ENCODE data around the gene FAM170A. TPM values are rescaled to one million over a fixed set of nuclear protein-coding genes. Genes with fewer than 3 reads are reported as not detected.

Gene FAM170A
- total RNA-seq (ENCODE audit: low replicate concordance), result not detected in 2 replicates

GRCh38 chr5:119629339-119629738, at the start of gene FAM170A:
Gene FAM170A (plus strand): TSS chr5:119629558. CDS start chr5:119629769, 211 bp downstream.
- H3K36me3 Mint-ChIP-seq, result peaks cover 2% of the 10 kb centered on the region
- Histone ChIP-seq H2AFZ (replicated peaks) (no peak within 1 kb of the TSS), H3F3A (ENCODE audit: low read depth) (no peaks in the 10 kb centered on the region), H3K4me1 (no peaks in the 10 kb centered on the region), H3K36me3 (no peaks in the 10 kb centered on the region), H3K4me2 (no peak within 1 kb of the TSS), H4K20me1 (ENCODE audit: low read depth) (no peaks in the 10 kb centered on the region), H3K27ac (no peak within 1 kb of the TSS), H3K9me3 (ENCODE audit: low read depth) (no peaks in the 10 kb centered on the region), H3K27me3 (no peaks in the 10 kb centered on the region), H3K9ac (no peak within 1 kb of the TSS), H3K4me3 (no peak within 1 kb of the TSS), H3K79me2 (ENCODE audit: low read depth) (no peaks in the 10 kb centered on the region)
- peaks cover 9% of the 10 kb centered on the region for H3K9me3 Mint-ChIP-seq
- DNase-seq (ENCODE audit: low spot score), result no peak
- H3K27me3 Mint-ChIP-seq (ENCODE audit: insufficient read depth, low read depth), result no peaks in the 10 kb centered on the region
- no peaks in the 10 kb centered on the region for H3K4me1 Mint-ChIP-seq
- TF ChIP-seq CTCF (IDR thresholded peaks at IDR 0.05), result no peak
- no peak for TF ChIP-seq EZH2 (IDR thresholded peaks at IDR 0.05)
- no peak for TF ChIP-seq EZH2phosphoT487 (IDR thresholded peaks at IDR 0.05)
- no peak within 1 kb of the TSS for H3K4me3 Mint-ChIP-seq
- H3K27ac Mint-ChIP-seq, result no peak within 1 kb of the TSS

GRCh38 chr5:119582987-119583386, 46.4 kb upstream of the FAM170A start:
- H3K79me2 ChIP-seq (ENCODE audit: low read depth), result no peaks in the 10 kb centered on the region
- peak; percentile 86 for DNase-seq (ENCODE audit: low spot score)
- H3K4me3 ChIP-seq, result no peak overlapping the region
- peaks cover under 1% of the 10 kb centered on the region for H3K9me3 Mint-ChIP-seq
- H3K9ac ChIP-seq, result no peak overlapping the region
- H3K4me2 ChIP-seq, result no peak overlapping the region
- peaks cover 26% of the 10 kb centered on the region for H3K4me1 Mint-ChIP-seq
- peaks cover 3% of the 10 kb centered on the region for H3K27me3 Mint-ChIP-seq (ENCODE audit: insufficient read depth, low read depth)
- peaks cover 51% of the 10 kb centered on the region for H3F3A ChIP-seq (ENCODE audit: low read depth)
- no peaks in the 10 kb centered on the region for H3K9me3 ChIP-seq (ENCODE audit: low read depth)
- peaks cover 50% of the 10 kb centered on the region for H3K4me1 ChIP-seq
- H3K4me3 Mint-ChIP-seq, result no peak overlapping the region
- no peak overlapping the region for H3K27ac Mint-ChIP-seq
- peak overlapping the region; percentile 11 for H3K27ac ChIP-seq
- no peaks in the 10 kb centered on the region for H3K36me3 Mint-ChIP-seq
- H3K36me3 ChIP-seq, result no peaks in the 10 kb centered on the region
- no peak overlapping the region for H2AFZ ChIP-seq (replicated peaks)
- TF ChIP-seq EZH2phosphoT487 (IDR thresholded peaks at IDR 0.05), result no peak
- TF ChIP-seq CTCF (IDR thresholded peaks at IDR 0.05), result peak; percentile 58
- no peak for TF ChIP-seq EZH2 (IDR thresholded peaks at IDR 0.05)
- H4K20me1 ChIP-seq (ENCODE audit: low read depth), result no peaks in the 10 kb centered on the region
- no peaks in the 10 kb centered on the region for H3K27me3 ChIP-seq

- no peaks in the 10 kb centered on the region for H4K20me1 ChIP-seq (ENCODE audit: low read depth)
- no peak overlapping the region for H3K4me2 ChIP-seq
- DNase-seq (ENCODE audit: low spot score), result no peak
- Mint-ChIP-seq H3K36me3 (no peaks in the 10 kb centered on the region), H3K27me3 (ENCODE audit: insufficient read depth, low read depth) (peaks cover 3% of the 10 kb centered on the region), H3K4me1 (peaks cover 26% of the 10 kb centered on the region), H3K27ac (no peak overlapping the region), H3K4me3 (no peak overlapping the region), H3K9me3 (peaks cover 2% of the 10 kb centered on the region)
- no peaks in the 10 kb centered on the region for H3K36me3 ChIP-seq
- no peaks in the 10 kb centered on the region for H3K79me2 ChIP-seq (ENCODE audit: low read depth)
- H3K4me3 ChIP-seq, result no peak overlapping the region
- H3K9ac ChIP-seq, result no peak overlapping the region
- no peak overlapping the region for H2AFZ ChIP-seq (replicated peaks)
- peaks cover 51% of the 10 kb centered on the region for H3F3A ChIP-seq (ENCODE audit: low read depth)
- H3K4me1 ChIP-seq, result peaks cover 50% of the 10 kb centered on the region
- H3K9me3 ChIP-seq (ENCODE audit: low read depth), result no peaks in the 10 kb centered on the region
- no peak for TF ChIP-seq EZH2phosphoT487 (IDR thresholded peaks at IDR 0.05)
- no peak for TF ChIP-seq EZH2 (IDR thresholded peaks at IDR 0.05)
- no peak for TF ChIP-seq CTCF (IDR thresholded peaks at IDR 0.05)
- H3K27me3 ChIP-seq, result no peaks in the 10 kb centered on the region
- H3K27ac ChIP-seq, result peak overlapping the region; percentile 11
Observed at GRCh38 chr5:119583684-119584083, 45.7 kb upstream of the FAM170A start.
